ENCODE results near the gene SSR4.

DNA sequence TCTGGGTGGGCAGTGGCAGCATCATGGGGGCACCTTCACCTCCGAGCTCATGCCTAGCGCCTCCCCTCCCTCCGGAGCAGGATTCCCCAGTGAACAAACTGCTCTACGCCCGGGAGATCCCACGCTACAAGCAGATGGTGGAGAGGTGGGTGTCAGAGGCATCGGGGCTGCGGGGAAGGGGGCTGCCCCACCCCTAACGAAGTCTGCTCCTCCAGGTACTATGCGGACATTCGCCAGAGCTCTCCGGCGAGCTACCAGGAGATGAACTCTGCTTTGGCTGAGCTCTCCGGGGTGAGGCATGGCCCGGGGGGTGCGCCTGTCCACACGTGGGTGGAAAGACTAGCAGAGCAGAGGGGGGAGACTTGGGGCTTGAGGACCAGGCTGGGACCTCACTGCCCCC is 16.3 kb upstream of the SSR4 start:
- TF ChIP-seq, protein P1, sequence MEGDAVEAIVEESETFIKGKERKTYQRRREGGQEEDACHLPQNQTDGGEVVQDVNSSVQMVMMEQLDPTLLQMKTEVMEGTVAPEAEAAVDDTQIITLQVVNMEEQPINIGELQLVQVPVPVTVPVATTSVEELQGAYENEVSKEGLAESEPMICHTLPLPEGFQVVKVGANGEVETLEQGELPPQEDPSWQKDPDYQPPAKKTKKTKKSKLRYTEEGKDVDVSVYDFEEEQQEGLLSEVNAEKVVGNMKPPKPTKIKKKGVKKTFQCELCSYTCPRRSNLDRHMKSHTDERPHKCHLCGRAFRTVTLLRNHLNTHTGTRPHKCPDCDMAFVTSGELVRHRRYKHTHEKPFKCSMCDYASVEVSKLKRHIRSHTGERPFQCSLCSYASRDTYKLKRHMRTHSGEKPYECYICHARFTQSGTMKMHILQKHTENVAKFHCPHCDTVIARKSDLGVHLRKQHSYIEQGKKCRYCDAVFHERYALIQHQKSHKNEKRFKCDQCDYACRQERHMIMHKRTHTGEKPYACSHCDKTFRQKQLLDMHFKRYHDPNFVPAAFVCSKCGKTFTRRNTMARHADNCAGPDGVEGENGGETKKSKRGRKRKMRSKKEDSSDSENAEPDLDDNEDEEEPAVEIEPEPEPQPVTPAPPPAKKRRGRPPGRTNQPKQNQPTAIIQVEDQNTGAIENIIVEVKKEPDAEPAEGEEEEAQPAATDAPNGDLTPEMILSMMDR (IDR thresholded peaks at IDR 0.05; ENCODE audit: poor library complexity): no peak
- no peak for TF ChIP-seq EZH2 (IDR thresholded peaks at IDR 0.05; ENCODE audit: borderline replicate concordance)

All from hepatocyte (in vitro differentiated cells).